ENCODE measurements around the gene TBC1D8.

DNA sequence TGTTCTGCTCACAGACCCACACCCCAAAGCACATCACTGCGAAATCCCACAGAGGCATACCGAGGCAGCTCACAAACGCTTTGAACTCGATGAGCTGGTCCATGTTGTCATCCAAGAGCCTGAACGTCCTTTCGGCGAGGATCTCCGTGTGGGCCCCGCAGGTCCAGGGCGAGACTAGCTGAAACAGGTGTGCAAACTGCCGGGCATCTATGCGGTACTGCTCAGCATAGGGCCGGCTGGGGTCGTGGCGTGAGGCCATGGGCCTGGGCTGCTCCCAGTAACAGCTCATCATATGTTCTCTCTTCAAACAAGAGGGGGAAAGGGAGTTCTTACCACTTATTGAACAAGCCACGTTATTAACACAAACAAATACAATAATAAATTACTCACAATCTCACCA, 129.0 kb downstream of the TBC1D8 start:
- TF ChIP-seq KLF16 (IDR thresholded peaks at IDR 0.05), result no peak
- no peak for TF ChIP-seq DDX20 (tag; IDR thresholded peaks at IDR 0.05; ENCODE audit: low read depth)
- no peak for TF ChIP-seq NCOA4 (IDR thresholded peaks at IDR 0.05; ENCODE audit: partially characterized antibody)
- no peak for TF ChIP-seq CTCF (IDR thresholded peaks at IDR 0.05 in 2 of 3, conservative IDR thresholded peaks at IDR 0.05 in 1 of 3; ENCODE audit: insufficient read depth in 2 of 3, low read depth in 1 of 3, low read length in 3 of 3)
- TF ChIP-seq EGR1 (conservative IDR thresholded peaks at IDR 0.05), result no peak
- TF ChIP-seq POLR2AphosphoS2 (IDR thresholded peaks at IDR 0.05; ENCODE audit: low read length), result no peak
- no peak for TF ChIP-seq JUND (IDR thresholded peaks at IDR 0.05; ENCODE audit: borderline replicate concordance, low read depth, low read length)
- no peak for TF ChIP-seq JUND (tag; IDR thresholded peaks at IDR 0.05; ENCODE audit: borderline replicate concordance, low read depth, low read length)
- TF ChIP-seq SIX5 (IDR thresholded peaks at IDR 0.05; ENCODE audit: borderline replicate concordance in 1 of 2, insufficient read depth in 1 of 2, low read depth in 1 of 2, low read length in 2 of 2), result no peak
- no peak for TF ChIP-seq EZH2 (IDR thresholded peaks at IDR 0.05; ENCODE audit: borderline replicate concordance, low read depth, low read length)
- no peak for TF ChIP-seq POLR3G (IDR thresholded peaks at IDR 0.05; ENCODE audit: extremely low read depth, insufficient read length, insufficient replicate concordance)
- no peak for TF ChIP-seq CC2D1A (IDR thresholded peaks at IDR 0.05)
- no peak for TF ChIP-seq TEAD4 (IDR thresholded peaks at IDR 0.05; ENCODE audit: low read length)
- TF ChIP-seq TEAD4 (CRISPR knock-in tag; IDR thresholded peaks at IDR 0.05; ENCODE audit: borderline replicate concordance), result no peak
- no peak for TF ChIP-seq CBX5 (IDR thresholded peaks at IDR 0.05; ENCODE audit: borderline replicate concordance, low read depth)

Measured in K562 (cell line).